BE2C (cell line): ENCODE results near the gene ACAT2.
"Not testable (repeated sequence)": the region's sequence is repeated elsewhere in the genome, so short reads cannot be mapped to it uniquely, and the experiment has no call there.

ENCODE experiments used
- DNase-seq: peaks from one replicate; pipeline ENCODE4 v3.0.0-alpha.2; 2020
- H3K27me3 ChIP-seq: fragments of 250-450 bp; sonication (Bioruptor Pico); 2 replicates; pipeline ENCODE4 v1.5.1; 2020; ENCODE audit warnings: mild to moderate bottlenecking
- H3K36me3 ChIP-seq: fragments of 250-450 bp; sonication (Bioruptor Pico); 2 replicates; pipeline ENCODE4 v1.5.1; 2020; ENCODE audit warnings: mild to moderate bottlenecking
- H3K4me1 ChIP-seq: fragments of 250-450 bp; sonication (Bioruptor Pico); 2 replicates; pipeline ENCODE4 v1.5.1; 2020
- H3K4me3 ChIP-seq: 2 replicates; pipeline ENCODE4 v1.5.1; 2011; ENCODE audit warnings: low read depth, low read length
- H3K9me3 ChIP-seq: fragments of 250-450 bp; sonication (Bioruptor Pico); 2 replicates; pipeline ENCODE4 v1.5.1; 2020
- CTCF ChIP-seq: IDR thresholded peaks from 2 replicates; pipeline ENCODE4 v1.5.1; 2012; ENCODE audit warnings: mild to moderate bottlenecking, low read depth, low read length

The ACAT2 gene

GRCh38 chr6:159789377-159790148 is 27.7 kb downstream of the ACAT2 start, which contains the start of gene TCP1:
TSS of gene TCP1 (minus strand) at chr6:159789602. CDS start at chr6:159789468, 134 bp downstream.
- Histone ChIP-seq H3K4me3 (peak within 1 kb of the TSS; percentile 86), H3K9me3 (no peaks in the 10 kb centered on the region), H3K36me3 (peaks cover 56% of the 10 kb centered on the region), H3K27me3 (no peaks in the 10 kb centered on the region), H3K4me1 (no peaks in the 10 kb centered on the region)
- no peak for TF ChIP-seq CTCF
- peak; percentile 98 for DNase-seq

GRCh38 chr6:159790149-159790955 is 28.5 kb downstream of the ACAT2 start, which contains the start of gene MRPL18:
TSS of gene MRPL18 (plus strand) at chr6:159790467. CDS start at chr6:159790588, 121 bp downstream.
- H3K4me3 ChIP-seq: peak within 1 kb of the TSS; percentile 86
- peaks cover 48% of the 10 kb centered on the region for H3K36me3 ChIP-seq
- DNase-seq: peak; percentile 94
- H3K4me1 ChIP-seq: no peaks in the 10 kb centered on the region
- no peaks in the 10 kb centered on the region for H3K27me3 ChIP-seq
- TF ChIP-seq CTCF: no peak
- no peaks in the 10 kb centered on the region for H3K9me3 ChIP-seq

GRCh38 chr6:159790956-159791598 is 29.2 kb downstream of the ACAT2 start:
- no peak for DNase-seq
- H3K36me3 ChIP-seq: peaks cover 41% of the 10 kb centered on the region
- H3K27me3 ChIP-seq: no peaks in the 10 kb centered on the region
- TF ChIP-seq CTCF: no peak
- peak overlapping the region; percentile 86 for H3K4me3 ChIP-seq
- H3K4me1 ChIP-seq: no peaks in the 10 kb centered on the region
- no peaks in the 10 kb centered on the region for H3K9me3 ChIP-seq

GRCh38 chr6:159794976-159795375 is 33.1 kb downstream of the ACAT2 start:
- not testable (repeated sequence) for H3K4me3 ChIP-seq, H3K4me1 ChIP-seq, H3K9me3 ChIP-seq, DNase-seq, H3K27me3 ChIP-seq
- peaks cover 45% of the 10 kb centered on the region for H3K36me3 ChIP-seq

GRCh38 chr6:159797554-159797953 is 35.7 kb downstream of the ACAT2 start:
- DNase-seq: no peak
- Histone ChIP-seq H3K4me1 (no peaks in the 10 kb centered on the region), H3K9me3 (no peaks in the 10 kb centered on the region), H3K27me3 (no peaks in the 10 kb centered on the region), H3K36me3 (peaks cover 38% of the 10 kb centered on the region), H3K4me3 (no peak overlapping the region)
- TF ChIP-seq CTCF: no peak

- Histone ChIP-seq H3K4me1 (no peaks in the 10 kb centered on the region), H3K4me3 (no peak within 1 kb of the TSS), H3K36me3 (peaks cover 25% of the 10 kb centered on the region), H3K9me3 (no peaks in the 10 kb centered on the region), H3K27me3 (no peaks in the 10 kb centered on the region)
- no peak for DNase-seq
- no peak for TF ChIP-seq CTCF
Measured at GRCh38 chr6:159800141-159800865, 38.5 kb downstream of the ACAT2 start, which contains the start of gene PNLDC1. TSS of gene PNLDC1 (plus strand) at chr6:159800276. CDS start at chr6:159800308, 32 bp downstream.
